CD8-positive, alpha-beta memory T cell (primary cell): ENCODE data around the gene PROC. TPM values are rescaled to one million over a fixed set of nuclear protein-coding genes. Genes with fewer than 3 reads are reported as not detected.

Source experiments
- CTCF ChIA-PET: fragments of 350-600 bp; sonication (Branson Sonifier 250); formaldehyde crosslinking; loops from one replicate; lab custom pipeline; 2021; ENCODE audit warnings: antibody characterized with exemption; lab: Charles Lee
- POLR2A ChIA-PET: fragments of 350-600 bp; sonication (Branson Sonifier 250); formaldehyde crosslinking; loops from one replicate; lab custom pipeline; 2021; ENCODE audit warnings: antibody characterized with exemption; lab: Charles Lee
- DNase-seq, 5 donors: peaks; one replicate each; pipeline versions ENCODE4 v3.0.0 to v3.0.0-alpha.2; 2020 to 2022; ENCODE audit warnings: mixed read lengths in 1 of 5
- H3K27ac ChIP-seq: one replicate; pipeline ENCODE4 v1.7.0; 2013; ENCODE audit warnings: low read depth, mild to moderate bottlenecking, low read length, moderate library complexity
- H3K27me3 ChIP-seq: 2 replicates; pipeline ENCODE4 v1.7.0; 2013; ENCODE audit warnings: low read length, mild to moderate bottlenecking; ENCODE audit not compliant: insufficient read depth, poor library complexity, severe bottlenecking
- H3K36me3 ChIP-seq: 2 replicates; pipeline ENCODE4 v1.7.0; 2013; ENCODE audit warnings: mild to moderate bottlenecking, low read length, moderate library complexity; ENCODE audit not compliant: insufficient read depth
- H3K4me1 ChIP-seq: 2 replicates; pipeline ENCODE4 v1.7.0; 2013; ENCODE audit warnings: mild to moderate bottlenecking, low read length, moderate library complexity; ENCODE audit not compliant: insufficient read depth
- H3K4me3 ChIP-seq: 2 replicates; pipeline ENCODE4 v1.7.0; 2013; ENCODE audit warnings: mild to moderate bottlenecking, low read length
- H3K9me3 ChIP-seq: 2 replicates; pipeline ENCODE4 v1.7.0; 2013; ENCODE audit warnings: mild to moderate bottlenecking, low read length
- H3K27ac Mint-ChIP-seq, 8 donors: one replicate each; pipeline ENCODE4 v1.8.0; 2020 to 2021; ENCODE audit warnings: mixed read lengths in 8 of 8, mild to moderate bottlenecking in 6 of 8, inconsistent platforms in 3 of 8, moderate library complexity in 3 of 8
- H3K27me3 Mint-ChIP-seq, 2 donors: one replicate each; pipeline ENCODE4 v1.8.0; 2020 to 2021; ENCODE audit warnings: mixed read lengths in 2 of 2, mild to moderate bottlenecking in 1 of 2, moderate library complexity in 1 of 2
- H3K36me3 Mint-ChIP-seq, 3 donors: one replicate each; pipeline ENCODE4 v1.8.0; 2020 to 2021; ENCODE audit warnings: mixed read lengths in 3 of 3, inconsistent platforms in 1 of 3, mild to moderate bottlenecking in 1 of 3
- H3K4me1 Mint-ChIP-seq, 3 donors: one replicate each; pipeline ENCODE4 v1.8.0; 2020 to 2021; ENCODE audit warnings: mixed read lengths in 3 of 3, inconsistent platforms in 1 of 3, mild to moderate bottlenecking in 1 of 3
- H3K4me3 Mint-ChIP-seq, 7 donors: one replicate each; pipeline ENCODE4 v1.8.0; 2020 to 2021; ENCODE audit warnings: mixed read lengths in 7 of 7, mild to moderate bottlenecking in 6 of 7, moderate library complexity in 4 of 7, inconsistent platforms in 2 of 7
- H3K9me3 Mint-ChIP-seq, 5 donors: one replicate each; pipeline ENCODE4 v1.8.0; 2020 to 2022; ENCODE audit warnings: mixed read lengths in 5 of 5, mild to moderate bottlenecking in 3 of 5, moderate library complexity in 2 of 5, inconsistent platforms in 1 of 5
- polyA plus RNA-seq: library from polyadenylated mRNA; unstranded; fragments of 300-500 nt; fragmentation: Illumina TruSeq; gene quantifications from one replicate; pipeline ENCODE4 v1.2.3, GENCODE V29; 2021
- total RNA-seq, 2 experiments: library from RNA; stranded (reverse); gene quantifications; one replicate each; pipeline ENCODE4 v1.2.3, GENCODE V29; 2021

Gene PROC
- total and polyA plus RNA-seq, 3 experiments from 2014 or later: 0.13 TPM; not detected in 2

- H3K4me1 Mint-ChIP-seq: peaks cover 59 to 81% (median 78%) of the 10 kb centered on the region in 3 donors
These were observed 38.4 kb upstream of the PROC start for GRCh38 chr2:127379712-127380355.

GRCh38 chr2:127381762-127382161 is 36.5 kb upstream of the PROC start:
- no peaks in the 10 kb centered on the region for H3K27me3 ChIP-seq
- Mint-ChIP-seq H3K27ac (no peak overlapping the region), H3K27me3 (peaks cover 0 to under 1% of the 10 kb centered on the region in 2 donors), H3K4me1 (peaks cover 71 to 92% (median 89%) of the 10 kb centered on the region in 3 donors), H3K36me3 (peaks cover 0 to 19% (median 5%) of the 10 kb centered on the region in 3 donors), H3K4me3 (peak overlapping the region in 1 of 7 donors; percentile 59), H3K9me3 (no peaks in the 10 kb centered on the region)
- ChIA-PET CTCF (no interaction called here), POLR2A (no interaction called here)
- H3K9me3 ChIP-seq: no peaks in the 10 kb centered on the region
- H3K36me3 ChIP-seq: no peaks in the 10 kb centered on the region
- no peak for DNase-seq
- H3K4me3 ChIP-seq: no peak overlapping the region
- H3K27ac ChIP-seq: no peak overlapping the region
- H3K4me1 ChIP-seq: peaks cover 23% of the 10 kb centered on the region

More at GRCh38 chr2:127379712-127380355, 38.4 kb upstream of the PROC start:
- peak overlapping the region in 2 of 7 donors; percentile 5 to 21 for H3K4me3 Mint-ChIP-seq
- CTCF ChIA-PET: no interaction called here
- peaks cover 0 to 3% (median 2%) of the 10 kb centered on the region in 5 donors for H3K9me3 Mint-ChIP-seq
- H3K27me3 Mint-ChIP-seq: no peaks in the 10 kb centered on the region
- Histone ChIP-seq H3K9me3 (no peaks in the 10 kb centered on the region), H3K27me3 (no peaks in the 10 kb centered on the region), H3K4me3 (no peak overlapping the region), H3K4me1 (peaks cover 8% of the 10 kb centered on the region), H3K27ac (no peak overlapping the region), H3K36me3 (no peaks in the 10 kb centered on the region)
- H3K27ac Mint-ChIP-seq: peak overlapping the region in 1 of 8 donors; percentile 36
- POLR2A ChIA-PET: interaction anchor here (0.6 kb wide), 1 partner anchor 339 kb away, joined by 3 read pairs; no protein-coding TSS in a partner anchor
- no peak for DNase-seq
- peaks cover 0 to 22% (median 7%) of the 10 kb centered on the region in 3 donors for H3K36me3 Mint-ChIP-seq

- Mint-ChIP-seq H3K4me1 (peaks cover 70 to 87% (median 87%) of the 10 kb centered on the region in 3 donors), H3K9me3 (no peaks in the 10 kb centered on the region), H3K4me3 (peak overlapping the region in 1 of 7 donors; percentile 12), H3K27ac (peak overlapping the region in 3 of 8 donors; percentile 33 to 49 (median 42)), H3K27me3 (peaks cover 0 to 5% of the 10 kb centered on the region in 2 donors), H3K36me3 (peaks cover 0 to 22% (median 5%) of the 10 kb centered on the region in 3 donors)
- Histone ChIP-seq H3K4me1 (peaks cover 25% of the 10 kb centered on the region), H3K27me3 (no peaks in the 10 kb centered on the region), H3K27ac (no peak overlapping the region), H3K36me3 (no peaks in the 10 kb centered on the region), H3K9me3 (no peaks in the 10 kb centered on the region), H3K4me3 (no peak overlapping the region)
- no peak for DNase-seq
- ChIA-PET POLR2A (no interaction called here), CTCF (no interaction called here)
These were observed 35.4 kb upstream of the PROC start for GRCh38 chr2:127382831-127383230.

GRCh38 chr2:127384529-127384928 is 33.7 kb upstream of the PROC start:
- H3K9me3 Mint-ChIP-seq: no peaks in the 10 kb centered on the region
- Histone ChIP-seq H3K36me3 (no peaks in the 10 kb centered on the region), H3K9me3 (no peaks in the 10 kb centered on the region), H3K27me3 (no peaks in the 10 kb centered on the region), H3K4me3 (no peak overlapping the region), H3K27ac (no peak overlapping the region), H3K4me1 (peaks cover 35% of the 10 kb centered on the region)
- H3K4me3 Mint-ChIP-seq: peak overlapping the region in 3 of 7 donors; percentile 12 to 89 (median 52)
- no peak for DNase-seq
- peaks cover 72 to 88% (median 86%) of the 10 kb centered on the region in 3 donors for H3K4me1 Mint-ChIP-seq
- H3K27me3 Mint-ChIP-seq: peaks cover 0 to 5% of the 10 kb centered on the region in 2 donors
- peak overlapping the region in 2 of 8 donors; percentile 28 to 99 for H3K27ac Mint-ChIP-seq
- POLR2A ChIA-PET: no interaction called here
- H3K36me3 Mint-ChIP-seq: peaks cover 0 to 25% (median 5%) of the 10 kb centered on the region in 3 donors
- CTCF ChIA-PET: no interaction called here

GRCh38 chr2:127386246-127386645 is 32.0 kb upstream of the PROC start:
- CTCF ChIA-PET: interaction anchor here (1.6 kb wide), 1 partner anchor 30 kb away, joined by 4 read pairs; no protein-coding TSS in a partner anchor

GRCh38 chr2:127386764-127387654 is 31.2 kb upstream of the PROC start:
- Mint-ChIP-seq H3K4me3 (peak overlapping the region; percentile 85 to 95 (median 89)), H3K4me1 (peaks cover 56 to 75% (median 68%) of the 10 kb centered on the region in 3 donors), H3K9me3 (no peaks in the 10 kb centered on the region), H3K36me3 (peaks cover 0 to 25% (median 5%) of the 10 kb centered on the region in 3 donors), H3K27me3 (peaks cover 0 to 5% of the 10 kb centered on the region in 2 donors), H3K27ac (peak overlapping the region; percentile 77 to 99 (median 96))
- peaks cover 46% of the 10 kb centered on the region for H3K4me1 ChIP-seq
- peak overlapping the region; percentile 97 for H3K27ac ChIP-seq
- no peaks in the 10 kb centered on the region for H3K27me3 ChIP-seq
- DNase-seq: peak; percentile 75 to 92 (median 83)
- ChIA-PET POLR2A (interaction anchor here (0.6 to 0.7 kb wide), 3 partner anchors 18 to 703 kb away, joined by 3 to 6 read pairs (median 4); no protein-coding TSS in a partner anchor), CTCF (interaction anchor here (1.6 kb wide), 1 partner anchor 29 kb away, joined by 4 read pairs; no protein-coding TSS in a partner anchor)
- H3K4me3 ChIP-seq: peak overlapping the region; percentile 92
- no peaks in the 10 kb centered on the region for H3K36me3 ChIP-seq
- no peaks in the 10 kb centered on the region for H3K9me3 ChIP-seq

More at GRCh38 chr2:127386246-127386645, 32.0 kb upstream of the PROC start:
- DNase-seq: no peak
- Mint-ChIP-seq H3K27ac (peak overlapping the region; percentile 47 to 99 (median 96)), H3K36me3 (peaks cover 0 to 25% (median 5%) of the 10 kb centered on the region in 3 donors), H3K4me3 (peak overlapping the region; percentile 85 to 95 (median 89)), H3K9me3 (no peaks in the 10 kb centered on the region), H3K27me3 (peaks cover 0 to 5% of the 10 kb centered on the region in 2 donors), H3K4me1 (peaks cover 62 to 82% (median 76%) of the 10 kb centered on the region in 3 donors)
- POLR2A ChIA-PET: no interaction called here
- no peaks in the 10 kb centered on the region for H3K36me3 ChIP-seq
- no peaks in the 10 kb centered on the region for H3K27me3 ChIP-seq
- H3K27ac ChIP-seq: no peak overlapping the region
- H3K9me3 ChIP-seq: no peaks in the 10 kb centered on the region
- H3K4me3 ChIP-seq: peak overlapping the region; percentile 92
- H3K4me1 ChIP-seq: peaks cover 46% of the 10 kb centered on the region

- Mint-ChIP-seq H3K9me3 (no peaks in the 10 kb centered on the region), H3K27ac (peak within 1 kb of the TSS; percentile 99 to 100 (median 100)), H3K36me3 (peaks cover 0 to 25% (median 5%) of the 10 kb centered on the region in 3 donors), H3K27me3 (peaks cover 0 to 5% of the 10 kb centered on the region in 2 donors), H3K4me3 (peak within 1 kb of the TSS; percentile 89 to 95 (median 91)), H3K4me1 (peaks cover 51 to 66% (median 60%) of the 10 kb centered on the region in 3 donors)
- H3K4me1 ChIP-seq: peaks cover 45% of the 10 kb centered on the region
- ChIA-PET POLR2A (interaction anchor here (1.0 to 1.2 kb wide), 2 partner anchors 11 to 94 kb away, joined by 3 read pairs; partner anchors contain the start of gene ERCC3), CTCF (interaction anchor here (3.0 kb wide), 1 partner anchor 28 kb away, joined by 16 read pairs; no protein-coding TSS in a partner anchor)
- peak within 1 kb of the TSS; percentile 92 for H3K4me3 ChIP-seq
- H3K27me3 ChIP-seq: no peaks in the 10 kb centered on the region
- DNase-seq: peak; percentile 91 to 97 (median 95)
- H3K27ac ChIP-seq: peak within 1 kb of the TSS; percentile 99
- H3K36me3 ChIP-seq: no peaks in the 10 kb centered on the region
- H3K9me3 ChIP-seq: no peaks in the 10 kb centered on the region
These were observed 30.4 kb upstream of the PROC start, which contains the start of gene MAP3K2 for GRCh38 chr2:127387655-127388422. MAP3K2 (minus strand) TSS chr2:127387975; CDS start chr2:127343129, 44,846 bp downstream.
